Measurements from ENCODE around the gene SLAIN2.
"Not testable (repeated sequence)": the region's sequence is repeated elsewhere in the genome, so short reads cannot be mapped to it uniquely, and the experiment has no call there.

The SLAIN2 gene

GRCh38 chr4:48450740-48451139 is 109.4 kb downstream of the SLAIN2 start:
- no peak for DNase-seq

DNA sequence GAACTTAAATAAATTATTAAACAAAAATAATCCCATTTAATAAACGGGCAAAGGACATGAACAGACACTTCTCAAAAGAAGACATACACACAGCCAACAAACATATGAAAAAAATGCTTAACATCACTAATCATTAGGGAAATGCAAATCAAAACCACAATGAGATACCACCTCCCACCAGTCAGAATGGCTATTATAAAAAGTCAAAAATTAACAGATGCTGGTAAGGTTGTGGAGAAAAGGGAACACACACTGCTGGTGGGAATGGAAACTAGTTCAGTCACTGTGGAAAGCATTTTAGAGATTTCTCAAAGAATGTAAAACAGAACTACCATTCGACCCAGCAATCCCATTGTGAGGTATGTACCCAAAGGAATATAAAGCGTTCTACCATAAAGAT is 110.3 kb downstream of the SLAIN2 start:
- DNase-seq: not testable (repeated sequence)

DNA sequence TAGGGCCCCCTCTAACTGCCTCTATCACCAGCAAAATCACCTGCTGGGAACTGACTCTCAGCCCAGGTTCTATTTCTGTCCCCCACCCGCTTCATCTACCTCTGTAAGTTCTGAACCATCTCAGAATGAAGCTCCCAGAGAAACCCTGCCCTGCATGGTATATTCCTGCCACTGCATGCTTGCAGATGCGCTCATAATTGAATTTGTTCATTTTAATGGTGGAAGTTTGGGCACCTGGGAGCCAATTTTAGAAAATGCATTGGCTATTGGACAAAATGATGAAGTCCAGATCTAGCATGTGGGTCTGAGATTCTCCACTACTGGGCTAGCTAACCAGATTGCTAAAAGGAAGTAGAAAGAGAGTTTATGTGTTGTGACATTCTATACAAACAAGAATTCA is 113.3 kb downstream of the SLAIN2 start:
- DNase-seq: no peak

DNA sequence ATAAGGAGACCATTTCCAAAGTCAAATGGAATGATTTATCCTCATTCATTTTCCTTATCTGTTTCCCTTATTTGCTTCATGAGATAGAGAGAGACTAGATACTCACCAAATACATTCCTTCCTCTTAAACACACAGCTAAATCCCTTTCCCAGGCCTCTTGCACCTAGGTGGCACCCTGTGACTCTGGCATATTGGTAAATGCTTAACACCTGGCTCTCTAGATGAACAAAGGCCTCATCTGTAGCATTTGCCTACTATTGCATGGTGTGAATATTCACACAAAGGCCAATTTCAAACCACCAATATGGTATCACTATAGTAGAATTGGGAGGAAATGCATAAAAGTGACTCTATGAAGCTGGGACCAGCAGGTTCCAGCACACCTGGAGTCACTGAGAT is 119.7 kb downstream of the SLAIN2 start:
- no peak for DNase-seq

GRCh38 chr4:48462363-48462762 is 121.0 kb downstream of the SLAIN2 start:
- DNase-seq: no peak

GRCh38 chr4:48467442-48467841 is 126.1 kb downstream of the SLAIN2 start:
- DNase-seq: no peak

GRCh38 chr4:48467891-48468290 is 126.6 kb downstream of the SLAIN2 start:
- DNase-seq: no peak

DNA sequence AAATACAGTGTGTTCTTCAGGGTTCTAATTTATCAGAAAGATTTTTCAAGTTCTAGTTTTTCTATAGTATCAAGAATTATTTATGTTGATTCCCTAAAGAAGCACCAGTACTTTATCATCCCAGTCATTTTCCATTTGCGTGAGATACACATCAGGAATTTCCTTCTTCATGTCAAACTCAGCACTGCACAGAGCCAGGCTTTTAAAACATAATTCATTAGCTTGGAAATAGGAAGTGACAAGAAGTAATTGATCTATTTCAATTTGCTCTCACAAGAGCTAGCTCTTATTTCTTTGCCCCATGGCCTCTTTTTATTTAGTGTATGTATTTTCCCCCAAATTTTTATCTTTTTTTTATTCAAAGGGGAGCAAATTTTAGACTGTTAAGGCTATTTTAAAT is 128.8 kb downstream of the SLAIN2 start:
- DNase-seq: no peak

- no peak for DNase-seq
Measured at GRCh38 chr4:48470570-48470969, 129.2 kb downstream of the SLAIN2 start.

DNA sequence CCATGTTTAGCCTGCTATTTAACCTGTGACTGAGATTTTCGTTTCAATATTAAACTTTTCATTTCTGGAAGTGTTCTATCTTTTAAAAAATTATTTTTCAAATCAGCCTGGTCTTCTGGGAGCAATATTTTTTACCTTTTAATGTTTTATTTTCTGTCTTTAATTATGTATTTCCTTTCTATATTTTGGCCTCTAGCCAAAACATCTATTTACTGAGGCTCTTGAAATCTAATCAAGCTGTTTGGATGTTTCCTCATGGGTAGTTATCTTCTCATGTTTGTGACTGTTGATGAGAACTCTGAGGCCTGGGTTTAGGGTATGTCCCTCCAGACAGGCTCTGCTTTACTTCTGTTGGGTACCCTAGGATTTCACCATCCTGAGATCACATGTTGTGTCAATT is 131.5 kb downstream of the SLAIN2 start:
- peak; percentile 15 for DNase-seq

DNA sequence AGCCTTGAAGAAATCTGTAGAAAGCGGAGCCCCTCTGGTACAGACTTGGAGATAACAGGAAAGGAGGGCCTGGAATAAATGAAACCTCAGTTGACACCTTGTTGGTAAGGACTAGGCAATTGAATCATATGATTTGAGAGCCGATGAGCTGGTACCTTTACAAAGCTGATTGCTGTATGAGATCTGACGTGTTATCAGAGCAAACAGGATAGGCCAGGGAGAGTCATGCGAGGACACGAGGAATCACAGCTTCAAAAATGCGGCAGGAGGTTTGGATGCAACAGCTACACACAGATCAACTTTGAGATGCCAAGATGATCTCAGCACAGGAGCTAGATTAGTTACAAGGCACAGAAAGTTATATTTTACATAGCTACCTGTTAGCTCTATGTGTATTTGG is 134.4 kb downstream of the SLAIN2 start:
- DNase-seq: no peak

Data from NCI-H1436 treated with DMSO at 0.1 percent for 48 hours (cell line).